NB4 (cell line): ENCODE measurements around the gene EDEM2.
A peak's percentile ranks its signal among the peaks of the same experiment; 100 is the strongest.
"Not testable (repeated sequence)": the region's sequence is repeated elsewhere in the genome, so short reads cannot be mapped to it uniquely, and the experiment has no call there.

Experiments used
- DNase-seq: peaks from one replicate; pipeline ENCODE4 v3.0.0; 2010; ENCODE audit warnings: low read depth
- H3K4me3 ChIP-seq: one replicate; pipeline ENCODE4 v1.5.1; 2011; ENCODE audit warnings: mild to moderate bottlenecking, low read depth, low read length, moderate library complexity
- CTCF ChIP-seq: IDR thresholded peaks from one replicate; pipeline ENCODE4 v1.5.1; 2012; ENCODE audit warnings: low read depth, low read length
- MAX ChIP-seq: IDR thresholded peaks from 2 replicates; pipeline ENCODE4 v1.6.1; 2011; ENCODE audit warnings: low read depth, low read length
- MYC ChIP-seq: IDR thresholded peaks from 2 replicates; pipeline ENCODE4 v1.6.1; 2011; ENCODE audit warnings: low read depth, low read length
- POLR2A ChIP-seq: IDR thresholded peaks from 2 replicates; pipeline ENCODE4 v1.6.1; 2011; ENCODE audit warnings: mild to moderate bottlenecking; ENCODE audit not compliant: insufficient read length; ENCODE audit errors: extremely low read depth

Gene EDEM2

GRCh38 chr20:35146920-35147574, at the start of gene EDEM2:
EDEM2 (minus strand) TSS chr20:35147336; CDS start chr20:35147258, 78 bp downstream.
- peak; percentile 85 for TF ChIP-seq POLR2A
- no peak for TF ChIP-seq CTCF
- peak; percentile 82 for TF ChIP-seq MAX
- peak; percentile 89 for TF ChIP-seq MYC
- DNase-seq, result peak; percentile 97
- H3K4me3 ChIP-seq, result peak within 1 kb of the TSS; percentile 96

- DNase-seq, result no peak
- TF ChIP-seq MYC (no peak), POLR2A (no peak), MAX (no peak), CTCF (no peak)
- no peak overlapping the region for H3K4me3 ChIP-seq
Measured at GRCh38 chr20:35196313-35196712, 49.2 kb upstream of the EDEM2 start.

- H3K4me3 ChIP-seq, DNase-seq: not testable (repeated sequence)
Measured at GRCh38 chr20:35193031-35193791, 46.1 kb upstream of the EDEM2 start.

GRCh38 chr20:35192118-35192872, 45.2 kb upstream of the EDEM2 start:
- TF ChIP-seq POLR2A (no peak), CTCF (no peak), MAX (no peak), MYC (no peak)
- no peak for DNase-seq
- no peak overlapping the region for H3K4me3 ChIP-seq

GRCh38 chr20:35191419-35192117, 44.4 kb upstream of the EDEM2 start:
- DNase-seq, result no peak
- no peak overlapping the region for H3K4me3 ChIP-seq
- TF ChIP-seq MAX (no peak), CTCF (no peak), MYC (no peak), POLR2A (no peak)
